Gastrocnemius medialis (tissue), 4 donors: Measurements from ENCODE around the gene DCC. TPM values are rescaled to one million over a fixed set of nuclear protein-coding genes. Genes with fewer than 3 reads are reported as not detected.

Experiments used
- ATAC-seq, 2 donors: fragments of 150-250 bp; one replicate each; pipeline ENCODE4 v1.9.1; 2016
- DNase-seq, 2 donors: peaks; one replicate each; pipeline ENCODE4 v3.0.0-alpha.2; 2019
- H3K27ac ChIP-seq, 4 donors: fragments of 200-600 bp; sonication (generic); 1 replicate in 1 of 4; 2 replicates in 3 of 4; pipeline ENCODE4 v1.5.1; 2016 to 2018; ENCODE audit warnings: mild to moderate bottlenecking in 2 of 4, moderate library complexity in 1 of 4
- H3K27me3 ChIP-seq, 3 donors: fragments of 200-600 bp; sonication (generic) in 2 of 3; 1 replicate in 1 of 3; 2 replicates in 2 of 3; pipeline versions ENCODE4 v1.5.1 to v1.6.0; 2016 to 2019; ENCODE audit warnings: mild to moderate bottlenecking in 1 of 3, moderate library complexity in 1 of 3
- H3K36me3 ChIP-seq, 2 donors: fragments of 200-600 bp; sonication (generic) in 1 of 2; one replicate each; pipeline ENCODE4 v1.5.1; 2017 to 2018
- H3K4me1 ChIP-seq, 2 donors: fragments of 200-600 bp; sonication (generic) in 1 of 2; one replicate each; pipeline ENCODE4 v1.5.1; 2016 to 2017; ENCODE audit warnings: mild to moderate bottlenecking in 2 of 2
- H3K4me3 ChIP-seq, 4 donors: fragments of 200-600 bp; sonication (generic) in 3 of 4; 1 replicate in 1 of 4; 2 replicates in 3 of 4; pipeline ENCODE4 v1.5.1; 2016 to 2019; ENCODE audit warnings: mild to moderate bottlenecking in 2 of 4
- H3K9me3 ChIP-seq, 3 donors: fragments of 200-600 bp; sonication (generic) in 2 of 3; 1 replicate in 1 of 3; 2 replicates in 2 of 3; pipeline ENCODE4 v1.5.1; 2016 to 2019
- CTCF ChIP-seq, 5 experiments: fragments of 450-650 bp in 3 of 5; fragments of 200-600 bp in 2 of 5; sonication (generic) in 2 of 5; IDR thresholded peaks in 4 of 5; conservative IDR thresholded peaks in 1 of 5; 1 replicate in 4 of 5; 2 replicates in 1 of 5; pipeline ENCODE4 v1.5.1; 2016 to 2019; ENCODE audit warnings: antibody characterized with exemption in 5 of 5, mild to moderate bottlenecking in 3 of 5, moderate library complexity in 3 of 5
- POLR2A ChIP-seq, 2 donors: fragments of 450-650 bp; IDR thresholded peaks; one replicate each; pipeline ENCODE4 v1.6.1; 2017; ENCODE audit warnings: antibody characterized with exemption in 2 of 2, mild to moderate bottlenecking in 2 of 2, moderate library complexity in 2 of 2
- in situ Hi-C, 4 donors: fragments of 200-750 bp; cut with MboI; loops; one replicate each; pipeline versions ENCODE4 v1.15.0 to v1.8.0; 2017; ENCODE audit warnings: low sequenced_read_pairs in 4 of 4
- intact Hi-C: fragments of 100-400 bp; cut with DNase I; formaldehyde crosslinking; loops from one replicate; pipeline ENCODE4 v1.15.1; 2023; ENCODE audit warnings: low total_unique reads
- total RNA-seq, 4 donors: library from RNA; depleted of rRNA; stranded (reverse); fragments of >200 nt; gene quantifications; one replicate each; pipeline versions ENCODE4 v1.1.0 to v1.2.3, GENCODE V29; 2016

The DCC gene
- total RNA-seq, 4 donors from 2014 or later, result not detected

GRCh38 chr18:52531836-52532235, 191.8 kb downstream of the DCC start:
- no peak overlapping the region for H3K27ac ChIP-seq
- no peak for TF ChIP-seq CTCF (IDR thresholded peaks at IDR 0.05 in 4 of 5, conservative IDR thresholded peaks at IDR 0.05 in 1 of 5)
- TF ChIP-seq POLR2A (IDR thresholded peaks at IDR 0.05), result no peak
- no peak overlapping the region for H3K4me3 ChIP-seq
- in situ Hi-C loops, result no loop called here
- no peak for ATAC-seq
- no peaks in the 10 kb centered on the region for H3K9me3 ChIP-seq
- intact Hi-C loops, result no loop called here
- no peak for DNase-seq
- H3K27me3 ChIP-seq, result no peaks in the 10 kb centered on the region
- H3K36me3 ChIP-seq, result no peaks in the 10 kb centered on the region
- H3K4me1 ChIP-seq, result no peaks in the 10 kb centered on the region

- Histone ChIP-seq H3K27ac (no peak overlapping the region), H3K4me3 (no peak overlapping the region), H3K9me3 (no peaks in the 10 kb centered on the region), H3K27me3 (no peaks in the 10 kb centered on the region), H3K36me3 (no peaks in the 10 kb centered on the region), H3K4me1 (no peaks in the 10 kb centered on the region)
- in situ Hi-C loops, result no loop called here
- TF ChIP-seq POLR2A (IDR thresholded peaks at IDR 0.05) (no peak), CTCF (IDR thresholded peaks at IDR 0.05 in 4 of 5, conservative IDR thresholded peaks at IDR 0.05 in 1 of 5) (no peak)
- ATAC-seq (no peak), DNase-seq (no peak)
- intact Hi-C loops, result no loop called here
These were observed 196.0 kb downstream of the DCC start for GRCh38 chr18:52536039-52536438.

GRCh38 chr18:52537261-52537660, 197.3 kb downstream of the DCC start:
- no peaks in the 10 kb centered on the region for H3K36me3 ChIP-seq

GRCh38 chr18:52541056-52541455, 201.1 kb downstream of the DCC start:
- in situ Hi-C loops, result no loop called here
- TF ChIP-seq POLR2A (IDR thresholded peaks at IDR 0.05) (no peak), CTCF (IDR thresholded peaks at IDR 0.05 in 4 of 5, conservative IDR thresholded peaks at IDR 0.05 in 1 of 5) (no peak)
- no peak for DNase-seq
- H3K4me1 ChIP-seq, result no peaks in the 10 kb centered on the region
- no peaks in the 10 kb centered on the region for H3K36me3 ChIP-seq
- intact Hi-C loops, result no loop called here
- H3K27ac ChIP-seq, result no peak overlapping the region
- no peaks in the 10 kb centered on the region for H3K9me3 ChIP-seq
- no peak for ATAC-seq
- H3K27me3 ChIP-seq, result no peaks in the 10 kb centered on the region
- H3K4me3 ChIP-seq, result no peak overlapping the region

More at GRCh38 chr18:52537261-52537660, 197.3 kb downstream of the DCC start:
- H3K27ac ChIP-seq, result no peak overlapping the region
- H3K27me3 ChIP-seq, result no peaks in the 10 kb centered on the region
- no peak for DNase-seq
- no peaks in the 10 kb centered on the region for H3K9me3 ChIP-seq
- in situ Hi-C loops (no loop called here), intact Hi-C loops (no loop called here)
- ATAC-seq, result no peak
- H3K4me3 ChIP-seq, result no peak overlapping the region
- no peaks in the 10 kb centered on the region for H3K4me1 ChIP-seq
- TF ChIP-seq POLR2A (IDR thresholded peaks at IDR 0.05) (no peak), CTCF (IDR thresholded peaks at IDR 0.05 in 4 of 5, conservative IDR thresholded peaks at IDR 0.05 in 1 of 5) (no peak)

GRCh38 chr18:52544086-52544485, 204.1 kb downstream of the DCC start:
- TF ChIP-seq POLR2A (IDR thresholded peaks at IDR 0.05), result no peak
- no peak for TF ChIP-seq CTCF (IDR thresholded peaks at IDR 0.05 in 4 of 5, conservative IDR thresholded peaks at IDR 0.05 in 1 of 5)
- no peak for ATAC-seq
- in situ Hi-C loops (no loop called here), intact Hi-C loops (no loop called here)
- Histone ChIP-seq H3K4me1 (no peaks in the 10 kb centered on the region), H3K9me3 (no peaks in the 10 kb centered on the region), H3K4me3 (no peak overlapping the region), H3K27me3 (no peaks in the 10 kb centered on the region), H3K27ac (no peak overlapping the region), H3K36me3 (no peaks in the 10 kb centered on the region)
- no peak for DNase-seq
